Measurements from ENCODE around the gene CPT2.
A peak's percentile ranks its signal among the peaks of the same experiment; 100 is the strongest.

- TF ChIP-seq FOXM1 (IDR thresholded peaks at IDR 0.05; ENCODE audit: borderline replicate concordance) = no peak
- TF ChIP-seq HDGF (IDR thresholded peaks at IDR 0.05; ENCODE audit: borderline replicate concordance) = no peak
- no peak for TF ChIP-seq SUZ12 (IDR thresholded peaks at IDR 0.05)
- TF ChIP-seq ARNT (IDR thresholded peaks at IDR 0.05) = no peak
- TF ChIP-seq SP1 (IDR thresholded peaks at IDR 0.05) = no peak
- no peak for TF ChIP-seq BHLHE40 (IDR thresholded peaks at IDR 0.05; ENCODE audit: borderline replicate concordance)
- TF ChIP-seq L3MBTL2 (conservative IDR thresholded peaks at IDR 0.05) = peak; percentile 39
- TF ChIP-seq FOXK2 (IDR thresholded peaks at IDR 0.05) = 0 out of 2 replicates have a peak, but pooled peaks have one; percentile 32
- TF ChIP-seq FOXA1 (IDR thresholded peaks at IDR 0.05) = no peak
- peak; percentile 84 for TF ChIP-seq ELF4 (IDR thresholded peaks at IDR 0.05)
- TF ChIP-seq LEF1 (IDR thresholded peaks at IDR 0.05; ENCODE audit: borderline replicate concordance) = no peak
These were observed 41.9 kb downstream of the CPT2 start, which contains the start of gene MAGOH for GRCh38 chr1:53238197-53239155.
